CD14-positive monocyte (primary cell): Measurements from ENCODE around the gene ARHGAP15. TPM values are rescaled to one million over a fixed set of nuclear protein-coding genes. Genes with fewer than 3 reads are reported as not detected.

Experiments
- DNase-seq, 3 donors: peaks; one replicate each; pipeline ENCODE4 v3.0.0-alpha.2; 2011 to 2022
- H2AFZ ChIP-seq: 2 replicates; pipeline ENCODE4 v1.6.0; 2012; ENCODE audit warnings: mild to moderate bottlenecking, low read depth, low read length, inconsistent platforms; ENCODE audit not compliant: insufficient read depth, poor library complexity, severe bottlenecking
- H3K27ac ChIP-seq, 2 donors: 1 replicate in 1 of 2; 2 replicates in 1 of 2; pipeline ENCODE4 v1.5.1; 2012 to 2013; ENCODE audit warnings: low read length in 2 of 2, control low read depth in 1 of 2, inconsistent platforms in 1 of 2, low read depth in 1 of 2, mild to moderate bottlenecking in 1 of 2
- H3K27me3 ChIP-seq, 2 donors: one replicate each; pipeline versions ENCODE4 v1.6.0 to v1.6.1; 2011 to 2013; ENCODE audit warnings: low read length in 2 of 2; ENCODE audit not compliant: control insufficient read depth in 2 of 2, insufficient read depth in 2 of 2
- H3K36me3 ChIP-seq, 2 donors: replicated peaks in 1 of 2; 1 replicate in 1 of 2; 2 replicates in 1 of 2; pipeline versions ENCODE4 v1.5.1 to v1.6.1; 2012 to 2013; ENCODE audit warnings: low read length in 2 of 2, control low read depth in 1 of 2, inconsistent platforms in 1 of 2, mild to moderate bottlenecking in 1 of 2; ENCODE audit not compliant: insufficient read depth in 2 of 2, control insufficient read depth in 1 of 2
- H3K4me1 ChIP-seq, 2 donors: 1 replicate in 1 of 2; 2 replicates in 1 of 2; pipeline versions ENCODE4 v1.5.1 to v1.6.1; 2012 to 2013; ENCODE audit warnings: low read length in 2 of 2, control low read depth in 1 of 2, inconsistent platforms in 1 of 2, mild to moderate bottlenecking in 1 of 2, moderate library complexity in 1 of 2; ENCODE audit not compliant: insufficient read depth in 2 of 2, control insufficient read depth in 1 of 2
- H3K4me2 ChIP-seq: replicated peaks from 2 replicates; pipeline ENCODE3; 2012; ENCODE audit warnings: low read length, moderate library complexity, mild to moderate bottlenecking; ENCODE audit not compliant: poor library complexity, severe bottlenecking; ENCODE audit errors: extremely low read depth
- H3K4me3 ChIP-seq, 3 experiments: fragments of 200-600 bp in 1 of 3; sonication (generic) in 1 of 3; replicated peaks in 1 of 3; 1 replicate in 2 of 3; 2 replicates in 1 of 3; pipeline ENCODE4 v1.5.1; 2011 to 2013; ENCODE audit warnings: low read length in 3 of 3, mild to moderate bottlenecking in 3 of 3, control low read depth in 2 of 3, low read depth in 2 of 3, inconsistent platforms in 1 of 3, moderate library complexity in 1 of 3
- H3K79me2 ChIP-seq: 2 replicates; pipeline ENCODE4 v1.6.0; 2012; ENCODE audit warnings: mild to moderate bottlenecking, control low read depth, inconsistent platforms, low read length, moderate library complexity; ENCODE audit not compliant: insufficient read depth
- H3K9ac ChIP-seq: 2 replicates; pipeline ENCODE4 v1.6.0; 2017; ENCODE audit warnings: low read length, mild to moderate bottlenecking; ENCODE audit not compliant: insufficient read depth, poor library complexity, severe bottlenecking
- H3K9me3 ChIP-seq, 2 donors: replicated peaks in 1 of 2; 1 replicate in 1 of 2; 2 replicates in 1 of 2; pipeline versions ENCODE4 v1.5.1 to v1.6.1; 2012 to 2013; ENCODE audit warnings: low read length in 2 of 2, control low read depth in 1 of 2; ENCODE audit not compliant: control insufficient read depth in 1 of 2, insufficient read depth in 1 of 2
- H4K20me1 ChIP-seq: 2 replicates; pipeline ENCODE4 v1.6.0; 2012; ENCODE audit warnings: mild to moderate bottlenecking, low read length, control low read depth, moderate library complexity; ENCODE audit not compliant: insufficient read depth
- H3K27ac Mint-ChIP-seq, 7 donors: one replicate each; pipeline ENCODE4 v1.8.0; 2020; ENCODE audit warnings: mild to moderate bottlenecking in 7 of 7, mixed read lengths in 7 of 7, moderate library complexity in 6 of 7, inconsistent platforms in 2 of 7
- H3K27me3 Mint-ChIP-seq, 3 donors: one replicate each; pipeline ENCODE4 v1.8.0; 2021 to 2022; ENCODE audit warnings: low read depth in 3 of 3, mild to moderate bottlenecking in 3 of 3, mixed read lengths in 3 of 3, moderate library complexity in 3 of 3, inconsistent platforms in 1 of 3
- H3K36me3 Mint-ChIP-seq, 2 donors: one replicate each; pipeline ENCODE4 v1.8.0; 2020; ENCODE audit warnings: mixed read lengths in 2 of 2, inconsistent platforms in 1 of 2, mild to moderate bottlenecking in 1 of 2
- H3K4me1 Mint-ChIP-seq: one replicate; pipeline ENCODE4 v1.8.0; 2020; ENCODE audit warnings: mild to moderate bottlenecking, mixed read lengths
- H3K4me3 Mint-ChIP-seq, 2 donors: one replicate each; pipeline ENCODE4 v1.8.0; 2020; ENCODE audit warnings: mild to moderate bottlenecking in 2 of 2, mixed read lengths in 2 of 2, moderate library complexity in 1 of 2
- H3K9me3 Mint-ChIP-seq, 7 donors: one replicate each; pipeline ENCODE4 v1.8.0; 2020 to 2022; ENCODE audit warnings: mixed read lengths in 7 of 7, mild to moderate bottlenecking in 6 of 7, moderate library complexity in 6 of 7, inconsistent platforms in 2 of 7
- CTCF ChIP-seq: fragments of 200-600 bp; IDR thresholded peaks from one replicate; pipeline ENCODE4 v1.8.0; 2022; ENCODE audit warnings: antibody characterized with exemption, mild to moderate bottlenecking
- WGBS: methylation state at CpG from one replicate; pipeline ENCODE4 v1.1.5; 2013; ENCODE audit warnings: missing lambda C conversion rate; ENCODE audit not compliant: insufficient coverage; 5-methylcytosine and 5-hydroxymethylcytosine counted together
- intact Hi-C, 2 donors: fragments of 100-400 bp; cut with micrococcal nuclease; formaldehyde crosslinking; loops; one replicate each; pipeline versions ENCODE4 v1.15.0 to v1.15.1; 2023
- polyA plus RNA-seq, 3 donors: library from polyadenylated mRNA; depleted of rRNA in 1 of 3; unstranded in 2 of 3; stranded (reverse) in 1 of 3; fragments of 300-500 nt in 2 of 3; fragments of >200 nt in 1 of 3; fragmentation: Illumina TruSeq in 2 of 3; gene quantifications; 1 replicate in 2 of 3; 2 replicates in 1 of 3; pipeline ENCODE4 v1.2.3, GENCODE V29; 2012 to 2021

The ARHGAP15 gene
- polyA plus RNA-seq, 3 donors, result 35.4 to 50.9 (median 50.7) TPM

- Mint-ChIP-seq H3K4me3 (no peak overlapping the region), H3K27me3 (peaks cover 3 to 5% (median 3%) of the 10 kb centered on the region in 3 donors), H3K27ac (no peak overlapping the region), H3K9me3 (peaks cover 0 to 10% (median 3%) of the 10 kb centered on the region in 7 donors), H3K4me1 (no peaks in the 10 kb centered on the region), H3K36me3 (no peaks in the 10 kb centered on the region)
- no peaks in the 10 kb centered on the region for H3K4me1 ChIP-seq
- H3K36me3 ChIP-seq, result no peaks in the 10 kb centered on the region
- no peak overlapping the region for H3K9ac ChIP-seq
- DNase-seq, result no peak
- WGBS, result 92% methylated on average over 2 of the region's 2 CpGs
- no peaks in the 10 kb centered on the region for H3K27me3 ChIP-seq
- H3K4me2 ChIP-seq, result no peak overlapping the region
- no peak overlapping the region for H3K27ac ChIP-seq
- no peaks in the 10 kb centered on the region for H3K79me2 ChIP-seq
- TF ChIP-seq CTCF, result no peak
- intact Hi-C loops, result no loop called here
- H2AFZ ChIP-seq, result no peak overlapping the region
- H4K20me1 ChIP-seq, result no peaks in the 10 kb centered on the region
- no peak overlapping the region for H3K4me3 ChIP-seq
- no peaks in the 10 kb centered on the region for H3K9me3 ChIP-seq
These were observed 658.5 kb downstream of the ARHGAP15 start for GRCh38 chr2:143787674-143788073.

GRCh38 chr2:143792602-143793001, 663.4 kb downstream of the ARHGAP15 start:
- Histone ChIP-seq H3K79me2 (no peaks in the 10 kb centered on the region), H3K9me3 (no peaks in the 10 kb centered on the region), H4K20me1 (no peaks in the 10 kb centered on the region), H3K27me3 (no peaks in the 10 kb centered on the region), H3K4me3 (no peak overlapping the region), H2AFZ (no peak overlapping the region), H3K9ac (no peak overlapping the region), H3K27ac (no peak overlapping the region), H3K4me1 (no peaks in the 10 kb centered on the region), H3K4me2 (no peak overlapping the region), H3K36me3 (no peaks in the 10 kb centered on the region)
- no peaks in the 10 kb centered on the region for H3K36me3 Mint-ChIP-seq
- 96% methylated on average over 3 of the region's 4 CpGs for WGBS
- H3K27ac Mint-ChIP-seq, result no peak overlapping the region
- H3K27me3 Mint-ChIP-seq, result peaks cover 0 to 4% (median 3%) of the 10 kb centered on the region in 3 donors
- intact Hi-C loops, result no loop called here
- H3K4me3 Mint-ChIP-seq, result no peak overlapping the region
- no peak for DNase-seq
- H3K4me1 Mint-ChIP-seq, result no peaks in the 10 kb centered on the region
- no peak for TF ChIP-seq CTCF
- H3K9me3 Mint-ChIP-seq, result peaks cover 0 to 7% (median 3%) of the 10 kb centered on the region in 7 donors
